ENCODE measurements around the gene THAP7. TPM values are rescaled to one million over a fixed set of nuclear protein-coding genes. Genes with fewer than 3 reads are reported as not detected.
"Not testable (repeated sequence)": the region's sequence is repeated elsewhere in the genome, so short reads cannot be mapped to it uniquely, and the experiment has no call there.

The THAP7 gene
- total RNA-seq, 1 experiment from 2014 or later = 19.3 TPM

DNA sequence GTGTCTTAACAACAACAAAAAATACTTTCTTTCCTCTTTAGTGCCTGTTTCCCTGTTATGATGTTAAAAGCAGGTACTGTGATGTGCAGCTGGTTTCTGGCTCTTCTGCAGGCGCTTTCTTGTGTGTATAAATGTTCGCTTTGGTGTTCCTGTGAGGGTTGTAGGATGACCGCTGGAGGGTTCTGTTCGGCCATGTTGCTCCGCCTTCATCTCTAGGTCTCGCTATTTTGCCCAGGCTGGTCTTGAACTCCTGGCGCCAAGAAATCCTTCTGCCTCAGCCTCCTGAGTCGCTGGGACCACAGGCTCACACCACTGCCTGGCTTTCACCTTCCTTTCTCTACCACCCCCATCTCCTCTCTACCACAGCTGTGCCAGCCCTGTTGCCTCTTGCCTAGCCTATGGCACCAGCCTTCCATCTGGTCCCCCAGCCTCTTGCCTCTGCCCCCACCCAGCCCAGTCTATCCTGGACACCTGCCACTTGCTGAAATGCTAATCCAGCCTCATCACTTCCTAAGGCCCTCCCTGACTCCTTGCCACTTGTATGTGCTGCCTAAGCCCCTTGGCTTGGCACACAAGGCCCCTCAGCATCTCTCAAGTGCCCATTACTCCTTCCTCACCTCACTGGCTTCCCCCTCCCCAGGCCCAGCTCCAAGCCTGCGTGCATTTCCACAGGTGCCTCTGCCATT, 49.4 kb upstream of the THAP7 start:
- Mint-ChIP-seq H3K9me3 (no peaks in the 10 kb centered on the region), H3K27ac (no peak overlapping the region; the same call in 1 of the 2 replicates), H3K36me3 (no peaks in the 10 kb centered on the region), H3K27me3 (ENCODE audit: low read depth) (no peaks in the 10 kb centered on the region; the same call in 1 of the 2 replicates), H3K4me1 (peaks cover 35% of the 10 kb centered on the region), H3K4me3 (no peak overlapping the region)
- ATAC-seq (no peak; the same call in 1 of the 2 replicates), DNase-seq (ENCODE audit: low spot score) (no peak)
- TF ChIP-seq, protein P1, sequence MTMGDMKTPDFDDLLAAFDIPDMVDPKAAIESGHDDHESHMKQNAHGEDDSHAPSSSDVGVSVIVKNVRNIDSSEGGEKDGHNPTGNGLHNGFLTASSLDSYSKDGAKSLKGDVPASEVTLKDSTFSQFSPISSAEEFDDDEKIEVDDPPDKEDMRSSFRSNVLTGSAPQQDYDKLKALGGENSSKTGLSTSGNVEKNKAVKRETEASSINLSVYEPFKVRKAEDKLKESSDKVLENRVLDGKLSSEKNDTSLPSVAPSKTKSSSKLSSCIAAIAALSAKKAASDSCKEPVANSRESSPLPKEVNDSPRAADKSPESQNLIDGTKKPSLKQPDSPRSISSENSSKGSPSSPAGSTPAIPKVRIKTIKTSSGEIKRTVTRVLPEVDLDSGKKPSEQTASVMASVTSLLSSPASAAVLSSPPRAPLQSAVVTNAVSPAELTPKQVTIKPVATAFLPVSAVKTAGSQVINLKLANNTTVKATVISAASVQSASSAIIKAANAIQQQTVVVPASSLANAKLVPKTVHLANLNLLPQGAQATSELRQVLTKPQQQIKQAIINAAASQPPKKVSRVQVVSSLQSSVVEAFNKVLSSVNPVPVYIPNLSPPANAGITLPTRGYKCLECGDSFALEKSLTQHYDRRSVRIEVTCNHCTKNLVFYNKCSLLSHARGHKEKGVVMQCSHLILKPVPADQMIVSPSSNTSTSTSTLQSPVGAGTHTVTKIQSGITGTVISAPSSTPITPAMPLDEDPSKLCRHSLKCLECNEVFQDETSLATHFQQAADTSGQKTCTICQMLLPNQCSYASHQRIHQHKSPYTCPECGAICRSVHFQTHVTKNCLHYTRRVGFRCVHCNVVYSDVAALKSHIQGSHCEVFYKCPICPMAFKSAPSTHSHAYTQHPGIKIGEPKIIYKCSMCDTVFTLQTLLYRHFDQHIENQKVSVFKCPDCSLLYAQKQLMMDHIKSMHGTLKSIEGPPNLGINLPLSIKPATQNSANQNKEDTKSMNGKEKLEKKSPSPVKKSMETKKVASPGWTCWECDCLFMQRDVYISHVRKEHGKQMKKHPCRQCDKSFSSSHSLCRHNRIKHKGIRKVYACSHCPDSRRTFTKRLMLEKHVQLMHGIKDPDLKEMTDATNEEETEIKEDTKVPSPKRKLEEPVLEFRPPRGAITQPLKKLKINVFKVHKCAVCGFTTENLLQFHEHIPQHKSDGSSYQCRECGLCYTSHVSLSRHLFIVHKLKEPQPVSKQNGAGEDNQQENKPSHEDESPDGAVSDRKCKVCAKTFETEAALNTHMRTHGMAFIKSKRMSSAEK (CRISPR knock-in tag; IDR thresholded peaks at IDR 0.05; ENCODE audit: borderline replicate concordance) = no peak
- TF ChIP-seq HMGA2 (CRISPR knock-in tag; IDR thresholded peaks at IDR 0.05) (no peak), EMX1 (CRISPR knock-in tag; IDR thresholded peaks at IDR 0.05) (no peak), TCF7 (CRISPR knock-in tag; IDR thresholded peaks at IDR 0.05; ENCODE audit: low read depth) (no peak), NFATC4 (CRISPR knock-in tag; IDR thresholded peaks at IDR 0.05) (no peak), ZNF121 (CRISPR knock-in tag; IDR thresholded peaks at IDR 0.05) (no peak)
- TF ChIP-seq, protein P2, sequence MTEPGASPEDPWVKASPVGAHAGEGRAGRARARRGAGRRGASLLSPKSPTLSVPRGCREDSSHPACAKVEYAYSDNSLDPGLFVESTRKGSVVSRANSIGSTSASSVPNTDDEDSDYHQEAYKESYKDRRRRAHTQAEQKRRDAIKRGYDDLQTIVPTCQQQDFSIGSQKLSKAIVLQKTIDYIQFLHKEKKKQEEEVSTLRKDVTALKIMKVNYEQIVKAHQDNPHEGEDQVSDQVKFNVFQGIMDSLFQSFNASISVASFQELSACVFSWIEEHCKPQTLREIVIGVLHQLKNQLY (CRISPR knock-in tag; IDR thresholded peaks at IDR 0.05) = no peak
- TF ChIP-seq, protein P3, sequence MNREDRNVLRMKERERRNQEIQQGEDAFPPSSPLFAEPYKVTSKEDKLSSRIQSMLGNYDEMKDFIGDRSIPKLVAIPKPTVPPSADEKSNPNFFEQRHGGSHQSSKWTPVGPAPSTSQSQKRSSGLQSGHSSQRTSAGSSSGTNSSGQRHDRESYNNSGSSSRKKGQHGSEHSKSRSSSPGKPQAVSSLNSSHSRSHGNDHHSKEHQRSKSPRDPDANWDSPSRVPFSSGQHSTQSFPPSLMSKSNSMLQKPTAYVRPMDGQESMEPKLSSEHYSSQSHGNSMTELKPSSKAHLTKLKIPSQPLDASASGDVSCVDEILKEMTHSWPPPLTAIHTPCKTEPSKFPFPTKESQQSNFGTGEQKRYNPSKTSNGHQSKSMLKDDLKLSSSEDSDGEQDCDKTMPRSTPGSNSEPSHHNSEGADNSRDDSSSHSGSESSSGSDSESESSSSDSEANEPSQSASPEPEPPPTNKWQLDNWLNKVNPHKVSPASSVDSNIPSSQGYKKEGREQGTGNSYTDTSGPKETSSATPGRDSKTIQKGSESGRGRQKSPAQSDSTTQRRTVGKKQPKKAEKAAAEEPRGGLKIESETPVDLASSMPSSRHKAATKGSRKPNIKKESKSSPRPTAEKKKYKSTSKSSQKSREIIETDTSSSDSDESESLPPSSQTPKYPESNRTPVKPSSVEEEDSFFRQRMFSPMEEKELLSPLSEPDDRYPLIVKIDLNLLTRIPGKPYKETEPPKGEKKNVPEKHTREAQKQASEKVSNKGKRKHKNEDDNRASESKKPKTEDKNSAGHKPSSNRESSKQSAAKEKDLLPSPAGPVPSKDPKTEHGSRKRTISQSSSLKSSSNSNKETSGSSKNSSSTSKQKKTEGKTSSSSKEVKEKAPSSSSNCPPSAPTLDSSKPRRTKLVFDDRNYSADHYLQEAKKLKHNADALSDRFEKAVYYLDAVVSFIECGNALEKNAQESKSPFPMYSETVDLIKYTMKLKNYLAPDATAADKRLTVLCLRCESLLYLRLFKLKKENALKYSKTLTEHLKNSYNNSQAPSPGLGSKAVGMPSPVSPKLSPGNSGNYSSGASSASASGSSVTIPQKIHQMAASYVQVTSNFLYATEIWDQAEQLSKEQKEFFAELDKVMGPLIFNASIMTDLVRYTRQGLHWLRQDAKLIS (CRISPR knock-in tag; IDR thresholded peaks at IDR 0.05; ENCODE audit: borderline replicate concordance) = no peak
- POLR2A ChIA-PET = interaction anchor here (1.4 kb wide), 1 partner anchor 70 kb away, joined by 3 read pairs; the partner anchor contains the start of gene LZTR1
- CTCF ChIA-PET = interaction anchor here (1.5 kb wide), 2 partner anchors 30 to 51 kb away, joined by 10 to 14 read pairs; no protein-coding TSS in a partner anchor

DNA sequence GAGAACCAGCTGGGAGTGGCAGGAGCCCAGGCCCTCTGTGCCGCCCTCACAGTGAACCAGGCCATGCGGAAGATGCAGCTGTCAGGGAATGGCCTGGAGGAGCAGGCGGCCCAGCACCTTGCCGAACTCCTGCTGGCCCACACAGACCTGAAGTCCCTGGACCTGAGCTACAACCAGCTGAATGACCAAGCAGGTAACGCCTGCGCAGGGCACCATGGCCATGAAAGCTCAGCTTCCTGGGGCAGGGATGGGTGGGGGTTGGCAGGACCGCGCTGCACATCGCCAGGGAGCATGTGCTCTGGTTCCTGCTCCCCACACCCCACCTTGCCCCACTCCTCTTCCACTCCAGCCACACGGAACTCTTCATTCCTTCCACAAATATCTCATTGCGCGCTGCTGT, 47.0 kb upstream of the THAP7 start:
- H3K9me3 Mint-ChIP-seq; H3K4me3 Mint-ChIP-seq; DNase-seq (ENCODE audit: low spot score); ATAC-seq; H3K36me3 Mint-ChIP-seq; H3K27ac Mint-ChIP-seq; CTCF ChIA-PET; POLR2A ChIA-PET: not testable (repeated sequence)
- Mint-ChIP-seq H3K27me3 (ENCODE audit: low read depth) (peaks cover 12% of the 10 kb centered on the region), H3K4me1 (peaks cover 33% of the 10 kb centered on the region)

DNA sequence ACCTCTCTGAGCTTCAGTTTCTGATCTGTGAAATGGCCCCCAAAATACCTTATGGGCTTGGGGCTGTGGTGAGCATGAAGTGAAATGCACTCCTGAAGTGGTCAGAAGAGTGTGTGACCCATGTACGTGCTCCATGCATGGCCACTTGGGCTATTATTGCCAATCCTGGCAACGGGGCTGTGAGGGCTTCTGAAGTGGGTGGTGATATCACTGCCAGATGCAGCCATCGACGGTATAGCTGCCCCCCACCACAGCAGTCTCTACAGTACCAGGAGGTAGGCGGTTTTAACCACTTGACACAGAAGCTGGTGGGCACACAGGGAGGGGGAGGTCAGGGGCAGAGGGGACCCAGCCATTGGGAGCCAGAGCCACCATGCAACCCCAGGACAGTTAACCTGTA, 46.5 kb upstream of the THAP7 start:
- ATAC-seq; DNase-seq (ENCODE audit: low spot score); POLR2A ChIA-PET; H3K27ac Mint-ChIP-seq; H3K4me3 Mint-ChIP-seq; H3K9me3 Mint-ChIP-seq; H3K36me3 Mint-ChIP-seq: not testable (repeated sequence)
- CTCF ChIA-PET = interaction anchor here (1.1 to 3.7 kb wide), 2 partner anchors 27 to 55 kb away, joined by 3 to 15 read pairs; no protein-coding TSS in a partner anchor
- H3K4me1 Mint-ChIP-seq = peaks cover 33% of the 10 kb centered on the region
- H3K27me3 Mint-ChIP-seq (ENCODE audit: low read depth) = peaks cover 16% of the 10 kb centered on the region

DNA sequence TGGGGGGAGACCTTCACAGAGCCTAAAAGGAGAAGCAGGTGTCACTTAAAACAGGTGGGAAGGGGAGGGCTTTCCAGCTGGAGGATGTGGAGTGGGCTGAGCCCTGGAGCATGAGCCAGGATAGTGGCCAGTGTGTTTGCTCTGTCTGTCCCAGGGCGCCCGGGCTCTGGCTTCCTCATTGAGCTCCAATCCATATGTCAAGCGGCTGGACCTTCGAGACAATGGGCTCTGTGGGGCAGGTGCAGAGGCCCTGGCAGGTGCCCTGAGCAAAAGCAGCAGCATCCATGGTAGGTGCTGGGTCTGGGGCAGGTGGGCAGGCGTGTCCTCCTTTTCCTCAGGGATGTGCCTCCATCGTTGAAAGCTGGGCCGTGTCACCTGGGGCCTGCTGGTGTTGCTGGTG, 45.8 kb upstream of the THAP7 start:
- Mint-ChIP-seq H3K4me1 (peaks cover 29% of the 10 kb centered on the region), H3K9me3 (no peaks in the 10 kb centered on the region), H3K4me3 (no peak overlapping the region), H3K36me3 (no peaks in the 10 kb centered on the region), H3K27ac (no peak overlapping the region), H3K27me3 (ENCODE audit: low read depth) (peaks cover 23% of the 10 kb centered on the region)
- ChIA-PET CTCF (interaction anchor here (1.1 to 3.7 kb wide), 2 partner anchors 27 to 55 kb away, joined by 3 to 15 read pairs; no protein-coding TSS in a partner anchor), POLR2A (interaction anchor here (2.8 kb wide), 1 partner anchor 8 kb away, joined by 8 read pairs; no protein-coding TSS in a partner anchor)
- DNase-seq (ENCODE audit: low spot score) (no peak), ATAC-seq (no peak)
- no peak for TF ChIP-seq FOXJ3 (CRISPR knock-in tag; IDR thresholded peaks at IDR 0.05; ENCODE audit: borderline replicate concordance)
- TF ChIP-seq, protein P4, sequence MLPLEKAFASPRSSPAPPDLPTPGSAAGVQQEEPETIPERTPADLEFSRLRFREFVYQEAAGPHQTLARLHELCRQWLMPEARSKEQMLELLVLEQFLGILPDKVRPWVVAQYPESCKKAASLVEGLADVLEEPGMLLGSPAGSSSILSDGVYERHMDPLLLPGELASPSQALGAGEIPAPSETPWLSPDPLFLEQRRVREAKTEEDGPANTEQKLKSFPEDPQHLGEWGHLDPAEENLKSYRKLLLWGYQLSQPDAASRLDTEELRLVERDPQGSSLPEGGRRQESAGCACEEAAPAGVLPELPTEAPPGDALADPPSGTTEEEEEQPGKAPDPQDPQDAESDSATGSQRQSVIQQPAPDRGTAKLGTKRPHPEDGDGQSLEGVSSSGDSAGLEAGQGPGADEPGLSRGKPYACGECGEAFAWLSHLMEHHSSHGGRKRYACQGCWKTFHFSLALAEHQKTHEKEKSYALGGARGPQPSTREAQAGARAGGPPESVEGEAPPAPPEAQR (CRISPR knock-in tag; IDR thresholded peaks at IDR 0.05) = no peak

Measured in WTC11 (cell line).